DMS153 treated with DMSO at 0.1 percent for 48 hours (cell line): Measurements from ENCODE around the gene MOGAT1.
"Not testable (repeated sequence)": the region's sequence is repeated elsewhere in the genome, so short reads cannot be mapped to it uniquely, and the experiment has no call there.

Experiments
- DNase-seq: peaks from one replicate; lab custom pipeline; 2025; ENCODE audit not compliant: unreplicated experiment; lab: John Stamatoyannopoulos, UW

The MOGAT1 gene

DNA sequence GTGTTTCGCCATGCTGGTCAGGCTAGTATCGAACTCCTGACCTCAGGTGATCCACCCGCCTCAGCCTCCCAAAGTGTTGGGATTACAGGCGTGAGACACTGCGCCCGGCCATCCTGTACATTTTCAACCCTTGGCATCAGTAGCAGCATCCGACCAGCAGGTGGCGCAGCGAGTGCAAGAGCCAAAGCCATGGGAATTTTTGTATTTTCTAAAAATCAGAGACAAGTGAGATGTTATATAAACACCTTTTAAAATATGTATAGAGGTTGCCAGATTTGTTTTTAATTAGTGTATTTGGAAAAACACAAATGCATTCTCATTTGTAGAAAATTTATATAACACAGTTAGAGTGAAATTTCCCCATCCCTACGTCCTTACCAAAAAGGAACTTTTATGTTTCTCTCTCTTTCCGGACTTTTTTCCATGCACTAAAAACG lies 36.8 kb downstream of the MOGAT1 start:
- DNase-seq: peak; percentile 28

GRCh38 chr2:222709191-222709891 lies 37.9 kb downstream of the MOGAT1 start:
- DNase-seq: no peak

- DNase-seq: no peak
Measured at GRCh38 chr2:222710736-222711135, 39.3 kb downstream of the MOGAT1 start.

- no peak for DNase-seq
Measured at GRCh38 chr2:222711315-222711940, 40.0 kb downstream of the MOGAT1 start.

DNA sequence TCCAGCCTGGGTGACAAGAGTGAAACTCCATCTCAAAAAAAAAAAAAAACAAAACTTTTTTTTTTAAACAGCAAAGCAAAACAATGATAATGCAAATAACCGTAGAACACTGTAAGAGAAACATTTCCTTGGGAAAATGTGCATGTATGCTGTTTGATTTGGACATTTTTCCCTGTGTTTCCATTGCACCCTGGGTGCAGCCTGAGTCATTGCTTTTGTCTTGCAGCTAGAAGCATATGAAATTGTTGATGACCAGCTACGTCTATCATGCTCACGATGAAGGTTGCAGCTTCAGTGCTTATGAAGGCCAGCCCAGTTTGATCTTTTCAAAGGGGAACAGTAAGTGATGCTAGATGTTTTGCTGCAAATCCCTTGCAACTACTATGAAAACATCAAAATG lies 41.5 kb downstream of the MOGAT1 start:
- no peak for DNase-seq

DNA sequence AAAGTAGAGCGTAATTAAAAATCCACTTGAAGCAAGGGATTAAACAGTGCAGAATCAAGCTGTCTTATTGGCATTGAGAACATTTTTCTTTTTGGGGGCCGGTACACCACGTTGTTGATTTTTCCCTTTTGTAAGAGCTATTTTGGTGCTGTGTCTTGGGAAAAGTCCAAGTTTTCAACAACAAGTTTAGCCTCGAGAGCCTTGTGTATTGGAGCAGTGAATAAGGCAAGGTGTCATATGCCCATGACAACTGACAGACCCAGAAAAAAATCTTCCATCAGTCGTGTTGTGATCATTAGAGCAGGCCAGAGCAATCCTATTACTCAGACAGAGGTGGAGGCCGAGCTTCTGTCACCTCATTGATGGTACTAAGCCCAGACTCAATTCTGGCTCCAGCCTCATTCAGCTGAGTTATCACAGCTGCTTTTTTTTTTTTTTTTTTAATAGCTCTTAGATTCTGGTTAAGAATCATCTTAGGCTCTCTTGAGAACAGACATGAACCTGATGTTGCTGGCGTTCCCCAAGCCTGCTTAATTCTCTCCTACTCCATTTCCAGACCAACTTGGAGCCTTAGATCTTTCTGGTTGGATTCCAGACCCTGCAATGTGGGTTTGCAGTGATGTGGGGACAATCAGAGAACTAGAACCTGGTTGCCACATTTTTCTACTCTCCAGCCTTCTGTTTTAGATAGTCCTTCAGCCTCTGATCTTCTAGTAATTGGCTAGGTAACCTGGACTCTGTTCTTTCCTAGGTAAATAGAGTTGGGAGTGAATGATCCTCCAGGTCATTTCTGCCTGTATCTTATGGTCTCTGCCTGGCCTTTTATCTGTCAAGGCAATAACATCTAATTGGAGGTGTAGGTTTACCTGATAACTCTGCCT lies 43.1 kb downstream of the MOGAT1 start:
- DNase-seq: no peak

- no peak for DNase-seq
Measured at GRCh38 chr2:222715742-222716141, 44.3 kb downstream of the MOGAT1 start.

GRCh38 chr2:222719787-222720186 lies 48.3 kb downstream of the MOGAT1 start:
- not testable (repeated sequence) for DNase-seq

- DNase-seq: not testable (repeated sequence)
Measured at GRCh38 chr2:222721597-222721996, 50.1 kb downstream of the MOGAT1 start.

DNA sequence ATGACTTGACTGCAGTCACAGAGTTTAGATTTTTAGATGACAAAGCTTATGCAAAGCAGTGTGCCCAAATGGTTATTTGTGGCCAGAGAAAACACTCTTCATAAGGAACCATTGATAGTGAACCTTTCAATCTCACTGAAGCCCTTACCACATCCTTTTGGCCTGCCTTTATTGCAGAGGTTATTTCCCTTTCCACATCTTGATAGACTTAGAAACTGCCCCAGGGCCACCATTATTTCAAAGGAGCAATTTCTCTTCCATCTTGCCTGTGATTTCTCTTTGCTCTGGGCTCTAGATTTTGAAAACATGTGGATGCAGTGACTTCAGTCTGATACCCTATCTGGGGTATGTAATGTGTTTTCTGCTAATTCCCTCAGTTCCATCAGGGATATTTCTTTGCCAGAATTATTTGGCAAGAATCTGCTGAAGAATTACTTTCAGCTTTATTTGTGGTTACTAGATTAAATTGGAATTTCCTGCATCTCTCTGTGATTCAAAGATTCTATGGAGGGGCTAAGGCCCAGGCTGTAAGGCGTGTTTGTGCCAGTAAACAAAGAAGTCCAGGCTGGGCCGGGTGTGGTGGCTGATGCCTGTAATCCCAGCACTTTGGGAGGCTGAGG lies 51.0 kb downstream of the MOGAT1 start:
- no peak for DNase-seq

- no peak for DNase-seq
Measured at GRCh38 chr2:222724208-222724607, 52.8 kb downstream of the MOGAT1 start.

DNA sequence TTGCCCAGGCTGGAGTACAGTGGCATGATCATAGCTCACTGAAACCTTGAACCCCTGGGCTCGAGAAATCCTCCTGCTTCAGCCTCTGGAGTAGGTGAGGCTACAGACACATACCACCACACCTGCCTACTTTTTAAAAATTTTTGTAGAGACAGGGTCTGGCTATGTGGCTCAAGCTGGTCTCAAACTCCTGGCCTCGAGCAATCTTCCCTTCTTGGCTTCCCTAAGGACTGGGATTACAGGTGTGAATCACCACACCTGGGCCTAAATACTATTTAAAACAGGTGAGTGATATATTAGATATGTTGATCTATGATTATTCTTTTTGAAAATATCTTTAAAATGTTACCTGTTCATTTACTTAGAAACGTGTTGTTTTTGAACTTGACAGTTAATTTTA lies 57.2 kb downstream of the MOGAT1 start:
- DNase-seq: no peak

- no peak for DNase-seq
Measured at GRCh38 chr2:222730366-222730999, 59.0 kb downstream of the MOGAT1 start.

DNA sequence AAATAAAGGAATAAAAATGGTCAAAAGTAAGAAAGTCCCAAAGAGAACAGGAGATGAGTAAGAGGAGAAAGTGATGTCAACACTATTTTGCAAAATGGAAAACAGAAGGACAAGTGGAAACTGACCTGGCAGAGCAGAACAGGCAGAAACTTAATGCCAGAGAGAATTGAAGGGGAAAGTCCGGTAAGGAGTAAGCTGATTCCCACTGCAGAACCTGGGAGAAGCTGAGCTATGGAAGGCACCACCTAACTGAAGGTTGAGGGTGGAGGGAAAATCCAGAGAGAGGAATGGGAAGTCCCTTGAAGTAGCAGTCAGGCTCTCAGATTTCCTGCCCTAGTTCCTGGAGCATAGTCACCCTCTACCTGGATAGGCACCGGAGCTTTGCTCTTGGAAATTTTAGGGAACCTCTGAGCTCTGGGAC lies 59.8 kb downstream of the MOGAT1 start:
- DNase-seq: no peak

GRCh38 chr2:222732489-222733178 lies 61.2 kb downstream of the MOGAT1 start:
- DNase-seq: no peak

GRCh38 chr2:222733470-222733845 lies 62.0 kb downstream of the MOGAT1 start:
- no peak for DNase-seq

- no peak for DNase-seq
Measured at GRCh38 chr2:222733846-222734702, 62.6 kb downstream of the MOGAT1 start.

DNA sequence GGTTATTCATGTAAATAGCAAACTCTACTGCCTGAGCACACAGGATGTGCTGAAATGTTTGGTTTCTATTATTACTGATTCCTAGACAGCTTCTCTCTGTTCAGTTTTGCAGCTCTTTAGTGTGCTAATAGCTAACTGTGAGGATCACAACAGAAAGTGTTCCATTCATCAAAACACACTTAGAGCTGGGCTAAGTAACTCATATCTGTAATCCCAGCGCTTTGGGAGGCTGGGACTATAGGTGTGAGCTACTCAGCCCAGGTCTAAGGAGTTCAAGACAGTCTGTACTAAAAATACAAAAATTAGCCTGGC lies 63.2 kb downstream of the MOGAT1 start:
- no peak for DNase-seq

DNA sequence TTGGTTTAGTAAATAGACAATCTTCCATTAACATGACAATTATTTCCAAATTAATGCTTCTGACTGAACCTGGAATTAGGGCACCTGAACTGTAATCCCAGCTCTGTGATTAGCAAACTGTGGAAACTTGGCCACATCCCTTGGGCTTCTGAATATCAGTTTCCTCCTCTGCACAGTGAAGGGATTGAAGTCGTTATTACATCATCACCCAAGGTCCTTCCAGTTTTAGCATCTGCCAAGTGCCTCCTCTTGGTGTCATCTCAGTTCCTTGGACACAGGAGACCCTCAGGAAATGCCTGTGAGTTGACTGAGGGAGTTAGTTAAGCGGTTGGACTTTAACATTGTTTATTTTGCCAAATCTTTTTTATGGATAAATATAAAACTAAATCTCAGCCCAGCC lies 64.8 kb downstream of the MOGAT1 start:
- no peak for DNase-seq

- DNase-seq: no peak
Measured at GRCh38 chr2:222736924-222737323, 65.5 kb downstream of the MOGAT1 start.
